ENCODE data around the gene TANC1. TPM values are rescaled to one million over a fixed set of nuclear protein-coding genes. Genes with fewer than 3 reads are reported as not detected.

The TANC1 gene
- total RNA-seq, 2 donors from 2014 or later: 2.9 to 9.5 TPM

DNA sequence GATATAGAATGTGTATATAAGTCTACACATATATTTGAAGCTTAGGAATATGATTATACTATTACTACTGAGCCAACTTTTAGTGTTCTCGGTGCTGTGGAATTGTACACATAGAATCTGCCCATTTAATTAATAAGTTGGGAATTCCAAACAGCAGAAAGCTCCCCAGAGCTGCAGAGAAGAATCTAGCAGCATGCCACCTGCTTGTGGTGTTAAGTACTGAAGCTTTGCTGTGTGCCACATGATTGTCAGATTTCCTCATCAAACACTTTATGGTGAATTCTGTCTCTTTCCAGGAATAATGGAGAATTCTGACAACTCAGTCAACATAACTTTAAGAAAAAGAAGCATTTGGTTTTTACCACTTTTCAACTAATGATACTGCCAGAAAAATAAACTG is 200.3 kb downstream of the TANC1 start:
- Histone ChIP-seq H3K36me3 (ENCODE audit: control insufficient read depth, insufficient read depth, low read length) (peaks cover 84% of the 10 kb centered on the region), H3K9ac (ENCODE audit: extremely low read depth, low read length, poor library complexity, severe bottlenecking) (no peak overlapping the region), H3K4me1 (ENCODE audit: control insufficient read depth, insufficient read depth, low read length) (no peaks in the 10 kb centered on the region), H3K27ac (ENCODE audit: low read depth, low read length) (no peak overlapping the region), H3K27me3 (ENCODE audit: control insufficient read depth, insufficient read depth, low read length, poor library complexity, severe bottlenecking) (no peaks in the 10 kb centered on the region), H3K4me3 (ENCODE audit: low read length) (no peak overlapping the region), H3K9me3 (ENCODE audit: control insufficient read depth, low read length) (peaks cover 8% of the 10 kb centered on the region)
- no peak for DNase-seq
- Mint-ChIP-seq H3K4me1 (no peaks in the 10 kb centered on the region), H3K27ac (no peak overlapping the region), H3K27me3 (ENCODE audit: insufficient read depth) (no peaks in the 10 kb centered on the region), H3K9me3 (no peaks in the 10 kb centered on the region), H3K36me3 (ENCODE audit: low read depth) (peaks cover 6% of the 10 kb centered on the region), H3K4me3 (no peak overlapping the region)
- WGBS, 2 experiments (ENCODE audit: insufficient coverage in 1 of 2, insufficient read length in 1 of 2): 100% methylated on average over 1 of the region's 1 CpG; no CpG with 5 or more reads in 1 of the 2 experiments
- TF ChIP-seq, protein P1, sequence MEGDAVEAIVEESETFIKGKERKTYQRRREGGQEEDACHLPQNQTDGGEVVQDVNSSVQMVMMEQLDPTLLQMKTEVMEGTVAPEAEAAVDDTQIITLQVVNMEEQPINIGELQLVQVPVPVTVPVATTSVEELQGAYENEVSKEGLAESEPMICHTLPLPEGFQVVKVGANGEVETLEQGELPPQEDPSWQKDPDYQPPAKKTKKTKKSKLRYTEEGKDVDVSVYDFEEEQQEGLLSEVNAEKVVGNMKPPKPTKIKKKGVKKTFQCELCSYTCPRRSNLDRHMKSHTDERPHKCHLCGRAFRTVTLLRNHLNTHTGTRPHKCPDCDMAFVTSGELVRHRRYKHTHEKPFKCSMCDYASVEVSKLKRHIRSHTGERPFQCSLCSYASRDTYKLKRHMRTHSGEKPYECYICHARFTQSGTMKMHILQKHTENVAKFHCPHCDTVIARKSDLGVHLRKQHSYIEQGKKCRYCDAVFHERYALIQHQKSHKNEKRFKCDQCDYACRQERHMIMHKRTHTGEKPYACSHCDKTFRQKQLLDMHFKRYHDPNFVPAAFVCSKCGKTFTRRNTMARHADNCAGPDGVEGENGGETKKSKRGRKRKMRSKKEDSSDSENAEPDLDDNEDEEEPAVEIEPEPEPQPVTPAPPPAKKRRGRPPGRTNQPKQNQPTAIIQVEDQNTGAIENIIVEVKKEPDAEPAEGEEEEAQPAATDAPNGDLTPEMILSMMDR (conservative IDR thresholded peaks at IDR 0.05): peak; percentile 69

DNA sequence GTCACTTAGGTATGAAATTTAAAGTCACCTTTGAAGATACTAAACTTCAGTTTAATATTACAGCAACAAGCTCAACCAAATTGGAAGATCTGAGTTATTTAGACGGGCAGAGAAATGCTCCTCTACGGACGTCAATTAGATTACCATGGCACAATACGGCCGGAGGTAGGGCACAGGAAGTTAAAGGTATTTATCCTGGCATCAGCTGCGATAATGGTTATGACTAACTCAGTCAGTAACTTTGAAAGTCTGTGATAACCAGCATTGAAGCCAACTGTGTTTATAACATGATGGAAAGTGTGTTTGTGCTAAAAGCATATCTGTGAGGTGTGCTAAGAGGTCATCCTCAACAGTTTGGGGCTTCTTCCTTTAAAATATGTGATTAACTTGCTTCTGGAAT is 200.7 kb downstream of the TANC1 start:
- Mint-ChIP-seq H3K36me3 (ENCODE audit: low read depth) (peaks cover 6% of the 10 kb centered on the region), H3K4me1 (no peaks in the 10 kb centered on the region), H3K9me3 (no peaks in the 10 kb centered on the region), H3K4me3 (no peak overlapping the region), H3K27ac (no peak overlapping the region), H3K27me3 (ENCODE audit: insufficient read depth) (no peaks in the 10 kb centered on the region)
- no peaks in the 10 kb centered on the region for H3K27me3 ChIP-seq (ENCODE audit: control insufficient read depth, insufficient read depth, low read length, poor library complexity, severe bottlenecking)
- WGBS, 2 experiments (ENCODE audit: insufficient coverage in 1 of 2, insufficient read length in 1 of 2): 96 to 97% methylated on average over 3 to 6 of the region's 6 CpGs
- H3K36me3 ChIP-seq (ENCODE audit: control insufficient read depth, insufficient read depth, low read length): peaks cover 85% of the 10 kb centered on the region
- DNase-seq: no peak
- peaks cover 8% of the 10 kb centered on the region for H3K9me3 ChIP-seq (ENCODE audit: control insufficient read depth, low read length)
- H3K9ac ChIP-seq (ENCODE audit: extremely low read depth, low read length, poor library complexity, severe bottlenecking): no peak overlapping the region
- no peak overlapping the region for H3K27ac ChIP-seq (ENCODE audit: low read depth, low read length)
- TF ChIP-seq, protein P1 (conservative IDR thresholded peaks at IDR 0.05): no peak
- no peaks in the 10 kb centered on the region for H3K4me1 ChIP-seq (ENCODE audit: control insufficient read depth, insufficient read depth, low read length)
- H3K4me3 ChIP-seq (ENCODE audit: low read length): no peak overlapping the region

DNA sequence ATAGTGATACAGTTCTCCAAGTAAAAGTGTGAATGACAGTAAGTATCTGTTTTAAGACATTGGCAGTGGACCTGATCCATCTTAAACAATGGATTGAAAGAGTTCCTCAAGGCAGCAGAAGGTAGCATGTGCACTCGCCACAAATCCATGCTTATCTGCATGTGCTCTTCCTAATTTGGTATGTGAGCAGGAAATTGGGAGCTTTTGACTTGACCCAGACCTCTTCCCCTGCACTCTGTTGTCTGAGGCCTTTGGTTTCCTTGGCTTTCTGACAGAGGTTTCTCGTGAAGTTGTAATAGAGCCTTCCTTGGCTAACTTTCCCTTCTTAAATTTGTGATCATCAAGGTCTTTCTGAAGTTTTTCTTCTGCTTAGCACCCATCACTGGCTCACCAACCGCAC is 204.0 kb downstream of the TANC1 start:
- Mint-ChIP-seq H3K9me3 (no peaks in the 10 kb centered on the region), H3K4me3 (no peak overlapping the region), H3K27ac (no peak overlapping the region), H3K27me3 (ENCODE audit: insufficient read depth) (no peaks in the 10 kb centered on the region), H3K4me1 (no peaks in the 10 kb centered on the region), H3K36me3 (ENCODE audit: low read depth) (peaks cover 5% of the 10 kb centered on the region)
- 93 to 97% methylated on average over 3 of the region's 3 CpGs for WGBS, 2 experiments (ENCODE audit: insufficient coverage in 1 of 2, insufficient read length in 1 of 2)
- TF ChIP-seq, protein P1 (conservative IDR thresholded peaks at IDR 0.05): no peak
- Histone ChIP-seq H3K36me3 (ENCODE audit: control insufficient read depth, insufficient read depth, low read length) (peaks cover 89% of the 10 kb centered on the region), H3K27ac (ENCODE audit: low read depth, low read length) (no peak overlapping the region), H3K9me3 (ENCODE audit: control insufficient read depth, low read length) (no peaks in the 10 kb centered on the region), H3K9ac (ENCODE audit: extremely low read depth, low read length, poor library complexity, severe bottlenecking) (no peak overlapping the region), H3K27me3 (ENCODE audit: control insufficient read depth, insufficient read depth, low read length, poor library complexity, severe bottlenecking) (no peaks in the 10 kb centered on the region), H3K4me3 (ENCODE audit: low read length) (no peak overlapping the region), H3K4me1 (ENCODE audit: control insufficient read depth, insufficient read depth, low read length) (no peaks in the 10 kb centered on the region)
- no peak for DNase-seq
